MCF 10A (cell line): ENCODE data around the gene SETBP1. TPM values are rescaled to one million over a fixed set of nuclear protein-coding genes. Genes with fewer than 3 reads are reported as not detected.

Experiments used
- BruUV-seq: library from RNA; stranded (reverse); fragments of 400-500 nt; replicated peaks from 2 replicates; lab custom pipeline; 2021; lab: Mats Ljungman, UMichigan
- CTCF ChIA-PET: fragments of 300-600 bp; sonication (Branson Sonifier 250); formaldehyde crosslinking; extraction: SDS; loops from one replicate; lab custom pipeline; 2021; ENCODE audit warnings: antibody characterized with exemption, inconsistent platforms; lab: Yijun Ruan, JAX
- POLR2A ChIA-PET: fragments of 300-600, 350-650 bp; sonication (Branson Sonifier 250); formaldehyde crosslinking; extraction: SDS; loops from one replicate; lab custom pipeline; 2020; ENCODE audit warnings: antibody characterized with exemption, inconsistent platforms; lab: Yijun Ruan, JAX
- DNase-seq: peaks from one replicate; pipeline ENCODE4 v3.0.0-alpha.2; 2018; ENCODE audit not compliant: unreplicated experiment
- H3K27ac Mint-ChIP-seq: one replicate; pipeline ENCODE4 v1.8.0; 2022; ENCODE audit warnings: mild to moderate bottlenecking, low read depth, mixed read lengths; ENCODE audit not compliant: unreplicated experiment
- H3K27me3 Mint-ChIP-seq: one replicate; pipeline ENCODE4 v1.8.0; 2022; ENCODE audit warnings: mixed read lengths; ENCODE audit not compliant: insufficient read depth, unreplicated experiment
- H3K36me3 Mint-ChIP-seq: one replicate; pipeline ENCODE4 v1.8.0; 2022; ENCODE audit warnings: mild to moderate bottlenecking, moderate library complexity, mixed read lengths; ENCODE audit not compliant: insufficient read depth, unreplicated experiment
- H3K4me1 Mint-ChIP-seq: one replicate; pipeline ENCODE4 v1.8.0; 2022; ENCODE audit warnings: mixed read lengths; ENCODE audit not compliant: insufficient read depth, unreplicated experiment
- H3K4me3 Mint-ChIP-seq: one replicate; pipeline ENCODE4 v1.8.0; 2022; ENCODE audit warnings: mild to moderate bottlenecking, moderate library complexity, mixed read lengths; ENCODE audit not compliant: unreplicated experiment
- H3K9me3 Mint-ChIP-seq: one replicate; pipeline ENCODE4 v1.8.0; 2022; ENCODE audit warnings: mixed read lengths; ENCODE audit not compliant: unreplicated experiment
- CTCF ChIP-seq: fragments of 200-600 bp; IDR thresholded peaks from one replicate; pipeline ENCODE4 v1.8.0; 2022; ENCODE audit warnings: antibody characterized with exemption, mild to moderate bottlenecking; ENCODE audit not compliant: unreplicated experiment
- intact Hi-C: fragments of 100-400 bp; cut with micrococcal nuclease; formaldehyde crosslinking; loops from 2 replicates; pipeline ENCODE4 v1.14.1; 2022
- total RNA-seq: library from RNA; stranded (reverse); gene quantifications from 2 replicates; pipeline ENCODE4 v1.2.3, GENCODE V29; 2022

The SETBP1 gene
- total RNA-seq, 1 experiment from 2014 or later = 4.8 TPM

- no peaks in the 10 kb centered on the region for H3K36me3 Mint-ChIP-seq
- H3K27ac Mint-ChIP-seq = no peak overlapping the region
- intact Hi-C loops = no loop called here
- H3K27me3 Mint-ChIP-seq = no peaks in the 10 kb centered on the region
- DNase-seq = no peak
- no peak for TF ChIP-seq CTCF
- ChIA-PET POLR2A (no interaction called here), CTCF (interaction anchor here (0.6 to 0.7 kb wide), 3 partner anchors 81 to 464 kb away, joined by 3 read pairs; no protein-coding TSS in a partner anchor)
- no peaks in the 10 kb centered on the region for H3K9me3 Mint-ChIP-seq
- no TSS peak for BruUV-seq
- H3K4me1 Mint-ChIP-seq = peaks cover 22% of the 10 kb centered on the region
- H3K4me3 Mint-ChIP-seq = no peak overlapping the region
These were observed 62.9 kb downstream of the SETBP1 start for GRCh38 chr18:44743631-44744030.

GRCh38 chr18:44744161-44745121, 63.8 kb downstream of the SETBP1 start:
- CTCF ChIA-PET = interaction anchor here (0.7 kb wide), 1 partner anchor 268 kb away, joined by 3 read pairs; no protein-coding TSS in a partner anchor
- no peaks in the 10 kb centered on the region for H3K27me3 Mint-ChIP-seq
- TF ChIP-seq CTCF = no peak

GRCh38 chr18:44747157-44747556, 66.5 kb downstream of the SETBP1 start:
- no peaks in the 10 kb centered on the region for H3K36me3 Mint-ChIP-seq
- POLR2A ChIA-PET = no interaction called here
- intact Hi-C loops = no loop called here
- no TSS peak for BruUV-seq
- H3K4me1 Mint-ChIP-seq = peaks cover 10% of the 10 kb centered on the region
- H3K27ac Mint-ChIP-seq = no peak overlapping the region
- no peak for DNase-seq
- CTCF ChIA-PET = interaction anchor here (0.7 kb wide), 1 partner anchor 9 kb away, joined by 3 read pairs; no protein-coding TSS in a partner anchor
- TF ChIP-seq CTCF = no peak
- no peaks in the 10 kb centered on the region for H3K9me3 Mint-ChIP-seq
- no peaks in the 10 kb centered on the region for H3K27me3 Mint-ChIP-seq
- no peak overlapping the region for H3K4me3 Mint-ChIP-seq

More at GRCh38 chr18:44744161-44745121, 63.8 kb downstream of the SETBP1 start:
- DNase-seq = no peak
- Mint-ChIP-seq H3K9me3 (no peaks in the 10 kb centered on the region), H3K4me3 (no peak overlapping the region), H3K36me3 (no peaks in the 10 kb centered on the region), H3K4me1 (peaks cover 22% of the 10 kb centered on the region), H3K27ac (no peak overlapping the region)
- POLR2A ChIA-PET = no interaction called here
- intact Hi-C loops = no loop called here
- no TSS peak for BruUV-seq

- no peaks in the 10 kb centered on the region for H3K27me3 Mint-ChIP-seq
- no peak overlapping the region for H3K4me3 Mint-ChIP-seq
- peaks cover 4% of the 10 kb centered on the region for H3K9me3 Mint-ChIP-seq
- CTCF ChIA-PET = interaction anchor here (0.5 to 1.2 kb wide), 2 partner anchors 18 to 70 kb away, joined by 3 read pairs; no protein-coding TSS in a partner anchor
- H3K27ac Mint-ChIP-seq = no peak overlapping the region
- intact Hi-C loops = no loop called here
- DNase-seq = no peak
- TF ChIP-seq CTCF = no peak
- BruUV-seq = no TSS peak
- no peaks in the 10 kb centered on the region for H3K36me3 Mint-ChIP-seq
- POLR2A ChIA-PET = interaction anchor here (0.7 to 1.5 kb wide), 3 partner anchors 15 to 20 kb away, joined by 3 read pairs; no protein-coding TSS in a partner anchor
- H3K4me1 Mint-ChIP-seq = no peaks in the 10 kb centered on the region
These were observed 67.9 kb downstream of the SETBP1 start for GRCh38 chr18:44748582-44748981.
